Activated T-helper 1 cell treated with Interleukin-2 at 50 U/mL for 16 hours (primary cell): ENCODE data around the gene CFAP107.
"Not testable (repeated sequence)": the region's sequence is repeated elsewhere in the genome, so short reads cannot be mapped to it uniquely, and the experiment has no call there.

ENCODE experiments used
- DNase-seq: peaks from one replicate; pipeline ENCODE4 v3.0.0-alpha.2; 2020; ENCODE audit warnings: low read depth

The CFAP107 gene

GRCh38 chr1:12778907-12779306 is 32.9 kb downstream of the CFAP107 start:
- no peak for DNase-seq

- not testable (repeated sequence) for DNase-seq
Observed at GRCh38 chr1:12781488-12781887, 35.5 kb downstream of the CFAP107 start.

GRCh38 chr1:12783783-12784182 is 37.8 kb downstream of the CFAP107 start:
- not testable (repeated sequence) for DNase-seq

GRCh38 chr1:12784729-12785128 is 38.7 kb downstream of the CFAP107 start:
- not testable (repeated sequence) for DNase-seq

GRCh38 chr1:12791097-12791496 is 45.1 kb downstream of the CFAP107 start, which contains the start of gene PRAMEF1:
TSS of gene PRAMEF1 (plus strand) at chr1:12791397. CDS start at chr1:12793228, 1,831 bp downstream.
- DNase-seq = not testable (repeated sequence)

GRCh38 chr1:12798911-12799310 is 52.9 kb downstream of the CFAP107 start:
- no peak for DNase-seq

- no peak for DNase-seq
Observed at GRCh38 chr1:12799730-12800129, 53.7 kb downstream of the CFAP107 start.

GRCh38 chr1:12809933-12810332 is 63.9 kb downstream of the CFAP107 start:
- no peak for DNase-seq

- DNase-seq = no peak
Observed at GRCh38 chr1:12810691-12811408, 64.8 kb downstream of the CFAP107 start.

- no peak for DNase-seq
Observed at GRCh38 chr1:12811409-12811784, 65.4 kb downstream of the CFAP107 start.
